ENCODE results near the gene EXOSC5. TPM values are rescaled to one million over a fixed set of nuclear protein-coding genes. Genes with fewer than 3 reads are reported as not detected.

EXOSC5 gene
- total and polyA plus RNA-seq, 9 of the 15 experiments (the other 6 are each of a cell fraction or from before 2014, with no cell fraction given): 10.9 to 75.5 (median 37.8) TPM

DNA sequence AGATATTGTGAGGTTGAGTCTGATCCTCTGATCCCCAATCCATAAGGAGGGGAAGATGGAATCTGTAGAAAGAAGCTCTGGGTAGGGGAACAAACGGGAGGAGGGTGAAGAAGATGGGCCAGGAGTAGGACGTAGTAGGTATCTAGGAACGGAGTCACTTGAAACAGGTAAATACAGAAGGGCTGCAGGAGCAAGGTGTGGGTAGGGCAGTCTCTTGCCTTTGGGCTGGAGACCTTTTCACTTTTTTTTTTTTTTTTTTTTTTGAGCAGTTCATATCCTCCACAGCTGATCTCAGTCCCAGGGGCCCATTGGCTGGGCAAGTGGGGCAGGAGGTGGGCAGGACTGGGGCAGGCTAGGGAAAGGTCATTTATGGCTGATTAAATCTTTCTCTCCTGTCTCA is 1.9 kb upstream of the EXOSC5 start:
- no peak for DNase-seq (ENCODE audit: extremely low read depth in 1 of 4, low spot score in 3 of 4)
- intact Hi-C loops (cut with micrococcal nuclease): loop anchor here (5.0 kb wide), 1 partner anchor 33 kb away; no protein-coding TSS in a partner anchor

More for the DNA sequence above, 1.9 kb upstream of the EXOSC5 start:
- in situ Hi-C loops (cut with MboI): no loop called here
- Histone ChIP-seq H3K9me1 (ENCODE audit: control insufficient read depth, insufficient read depth, low read length) (no peaks in the 10 kb centered on the region), H4K20me1 (replicated peaks; ENCODE audit: control insufficient read depth, insufficient read depth, low read length) (no peaks in the 10 kb centered on the region), H3K79me2 (ENCODE audit: control insufficient read depth, insufficient read depth, low read length) (peaks cover 45% of the 10 kb centered on the region), H3K27me3 (ENCODE audit: control insufficient read depth in 2 of 2, insufficient read depth in 2 of 2, low read length in 2 of 2) (no peaks in the 10 kb centered on the region), H3K9me3 (replicated peaks; ENCODE audit: control insufficient read depth, insufficient read depth, low read depth, low read length) (no peaks in the 10 kb centered on the region), H3K4me1 (replicated peaks in 1 of 2; ENCODE audit: control insufficient read depth in 2 of 2, insufficient read depth in 2 of 2, low read length in 2 of 2) (peaks cover 15 to 18% of the 10 kb centered on the region in 2 experiments; a peak in 4 of 5 replicates), H3K4me3 (peak overlapping the region; percentile 73; the same call in 1 of the 2 replicates), H3K9ac (ENCODE audit: insufficient read depth in 1 of 2, low read depth in 2 of 2, low read length in 2 of 2) (peak overlapping the region in 1 of 2 experiments; percentile 92; a peak in 2 of 4 replicates), H3K4me2 (ENCODE audit: insufficient read depth, low read length) (peak overlapping the region; percentile 90), H3K27ac (ENCODE audit: extremely low read depth, low read depth, low read length) (no peak overlapping the region), H2AFZ (ENCODE audit: low read depth, low read length) (no peak overlapping the region), H3K36me3 (ENCODE audit: control insufficient read depth, insufficient read depth, low read length) (peaks cover 6% of the 10 kb centered on the region; the same call in 1 of the 3 replicates)
- BruUV-seq (replicated peaks): no TSS peak
- ATAC-seq (no peak), FAIRE-seq (no peak)
- 44% methylated on average over 2 of the region's 3 CpGs for WGBS (ENCODE audit: insufficient coverage, low coverage, missing lambda C conversion rate)
- ChIA-PET POLR2A (interaction anchor here (1.0 to 1.6 kb wide), 4 partner anchors 9 to 35 kb away, joined by 3 to 12 read pairs (median 5); partner anchors contain the start of gene B9D2), CTCF (ENCODE audit: low intra/inter-chr PET ratio) (no interaction called here)
- no peak for TF ChIP-seq ZNF408 (CRISPR knock-in tag; IDR thresholded peaks at IDR 0.05; ENCODE audit: low read depth)
- TF ChIP-seq ZNF507 (tag; conservative IDR thresholded peaks at IDR 0.05): no peak
- no peak for TF ChIP-seq ASH1L (IDR thresholded peaks at IDR 0.05; ENCODE audit: borderline replicate concordance, low read depth, partially characterized antibody)
- TF ChIP-seq, protein P1, sequence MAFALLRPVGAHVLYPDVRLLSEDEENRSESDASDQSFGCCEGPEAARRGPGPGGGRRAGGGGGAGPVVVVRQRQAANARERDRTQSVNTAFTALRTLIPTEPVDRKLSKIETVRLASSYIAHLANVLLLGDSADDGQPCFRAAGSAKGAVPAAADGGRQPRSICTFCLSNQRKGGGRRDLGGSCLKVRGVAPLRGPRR (CRISPR knock-in tag; IDR thresholded peaks at IDR 0.05): no peak
- TF ChIP-seq POU5F1 (IDR thresholded peaks at IDR 0.05; ENCODE audit: borderline replicate concordance, low read depth, low read length, partially characterized antibody): no peak
- TF ChIP-seq ADNP (tag; IDR thresholded peaks at IDR 0.05): no peak
- no peak for TF ChIP-seq NONO (IDR thresholded peaks at IDR 0.05; ENCODE audit: low read depth in 2 of 2, low read length in 1 of 2)
- no peak for TF ChIP-seq FOXJ2 (tag; IDR thresholded peaks at IDR 0.05)
- no peak for TF ChIP-seq NRF1 (conservative IDR thresholded peaks at IDR 0.05 in 1 of 2, IDR thresholded peaks at IDR 0.05 in 1 of 2)
- TF ChIP-seq GABPB1 (CRISPR knock-in tag; IDR thresholded peaks at IDR 0.05): no peak
- TF ChIP-seq DDX20 (tag; IDR thresholded peaks at IDR 0.05; ENCODE audit: low read depth): no peak
- no peak for TF ChIP-seq ZKSCAN8 (CRISPR knock-in tag; IDR thresholded peaks at IDR 0.05)
- TF ChIP-seq BHLHE40 (IDR thresholded peaks at IDR 0.05; ENCODE audit: low read length): no peak
- TF ChIP-seq ETV6 (IDR thresholded peaks at IDR 0.05; ENCODE audit: borderline replicate concordance in 1 of 2, low read depth in 2 of 2, low read length in 1 of 2): no peak
- TF ChIP-seq ETV6 (CRISPR knock-in tag; IDR thresholded peaks at IDR 0.05; ENCODE audit: borderline replicate concordance): no peak
- TF ChIP-seq RFX5 (IDR thresholded peaks at IDR 0.05; ENCODE audit: low read depth, low read length): no peak
